H1 (cell line): Measurements from ENCODE around the gene ALOX5. TPM values are rescaled to one million over a fixed set of nuclear protein-coding genes. Genes with fewer than 3 reads are reported as not detected.
A peak's percentile ranks its signal among the peaks of the same experiment; 100 is the strongest.

Experiments
- CTCF ChIA-PET: fragments of 300-600 bp; sonication (Branson Sonifier 250); formaldehyde crosslinking; loops from one replicate; lab custom pipeline; 2021; ENCODE audit not compliant: partially characterized antibody; lab: Charles Lee
- POLR2A ChIA-PET: fragments of 300-600 bp; sonication (Branson Sonifier 250); formaldehyde crosslinking; loops from one replicate; lab custom pipeline; 2021; ENCODE audit warnings: inconsistent platforms; ENCODE audit not compliant: partially characterized antibody; lab: Charles Lee
- DNase-seq, 2 experiments: peaks; one replicate each; pipeline versions ENCODE4 v3.0.0 to v3.0.0-alpha.2; 2010 to 2022; ENCODE audit warnings: low spot score in 2 of 2, low read depth in 1 of 2, mixed read lengths in 1 of 2
- FAIRE-seq: peaks from 2 replicates; lab custom pipeline; 2011; peaks lifted over from hg19 to GRCh38; lab: Jason Lieb, UNC
- H2AFZ ChIP-seq: 2 replicates; pipeline ENCODE4 v1.8.1; 2012; ENCODE audit warnings: low read length, inconsistent platforms
- H2AK5ac ChIP-seq: 2 replicates; pipeline ENCODE4 v1.6.1; 2013; ENCODE audit warnings: low read depth, low read length
- H2BK120ac ChIP-seq: replicated peaks from 2 replicates; pipeline ENCODE3; 2013; ENCODE audit warnings: low read depth, low read length, inconsistent platforms
- H2BK12ac ChIP-seq: 2 replicates; pipeline ENCODE4 v1.6.1; 2013; ENCODE audit warnings: low read depth, low read length
- H2BK15ac ChIP-seq: 2 replicates; pipeline ENCODE4 v1.6.1; 2013; ENCODE audit warnings: low read length
- H2BK20ac ChIP-seq: 2 replicates; pipeline ENCODE4 v1.6.1; 2013; ENCODE audit warnings: low read length
- H2BK5ac ChIP-seq: 2 replicates; pipeline ENCODE4 v1.6.1; 2013; ENCODE audit warnings: low read depth, low read length
- H3K14ac ChIP-seq: 2 replicates; pipeline ENCODE4 v1.6.1; 2013; ENCODE audit warnings: inconsistent platforms; ENCODE audit not compliant: insufficient read length
- H3K18ac ChIP-seq: 2 replicates; pipeline ENCODE4 v1.6.1; 2013; ENCODE audit warnings: low read length; ENCODE audit errors: extremely low read depth
- H3K23ac ChIP-seq: 2 replicates; pipeline ENCODE4 v1.6.1; 2013; ENCODE audit warnings: inconsistent platforms; ENCODE audit not compliant: insufficient read length
- H3K23me2 ChIP-seq: 2 replicates; pipeline ENCODE4 v1.6.1; 2013; ENCODE audit warnings: low read depth, low read length
- H3K27ac ChIP-seq: 2 replicates; pipeline ENCODE4 v1.6.1; 2011; ENCODE audit warnings: low read depth, low read length, inconsistent platforms
- H3K27me3 ChIP-seq, 4 experiments: replicated peaks in 1 of 4; 1 replicate in 1 of 4; 2 replicates in 3 of 4; pipeline versions ENCODE4 v1.6.1 to v1.8.1; 2011 to 2013; ENCODE audit warnings: low read length in 3 of 4, mild to moderate bottlenecking in 3 of 4, inconsistent platforms in 2 of 4, mixed read lengths in 2 of 4, moderate library complexity in 1 of 4; ENCODE audit not compliant: control insufficient read depth in 3 of 4, insufficient read depth in 3 of 4; ENCODE audit errors: extremely low read depth in 1 of 4
- H3K36me3 ChIP-seq, 4 experiments: 2 replicates each; pipeline versions ENCODE4 v1.6.1 to v1.8.1; 2011 to 2013; ENCODE audit warnings: mild to moderate bottlenecking in 4 of 4, low read length in 3 of 4, moderate library complexity in 2 of 4, control low read depth in 1 of 4, inconsistent platforms in 1 of 4; ENCODE audit not compliant: insufficient read depth in 4 of 4, control insufficient read depth in 2 of 4
- H3K4ac ChIP-seq: replicated peaks from 2 replicates; pipeline ENCODE3; 2013; ENCODE audit warnings: low read length, low read depth, mixed read lengths, inconsistent platforms; ENCODE audit not compliant: insufficient read length
- H3K4me1 ChIP-seq, 4 experiments: replicated peaks in 1 of 4; 1 replicate in 1 of 4; 2 replicates in 3 of 4; pipeline versions ENCODE4 v1.6.1 to v1.8.1; 2011 to 2013; ENCODE audit warnings: low read length in 3 of 4, inconsistent platforms in 2 of 4, mixed read lengths in 1 of 4; ENCODE audit not compliant: insufficient read depth in 4 of 4, control insufficient read depth in 3 of 4
- H3K4me2 ChIP-seq, 2 experiments: 2 replicates each; pipeline versions ENCODE4 v1.6.1 to v1.8.1; 2011 to 2013; ENCODE audit warnings: low read depth in 2 of 2, low read length in 2 of 2, control low read depth in 1 of 2, inconsistent platforms in 1 of 2, mild to moderate bottlenecking in 1 of 2; ENCODE audit not compliant: insufficient read depth in 1 of 2
- H3K4me3 ChIP-seq, 4 experiments: fragments of 200-600, 300-600 bp in 1 of 4; sonication (generic), shearing (Covaris generic), sonication (Bioruptor Twin) in 1 of 4; 2 replicates each; pipeline versions ENCODE4 v1.5.1 to v1.8.1; 2011 to 2016; ENCODE audit warnings: low read length in 4 of 4, low read depth in 3 of 4, control low read depth in 2 of 4, inconsistent platforms in 2 of 4, mild to moderate bottlenecking in 2 of 4, mixed read lengths in 1 of 4, moderate library complexity in 1 of 4; ENCODE audit not compliant: insufficient read depth in 2 of 4; ENCODE audit errors: extremely low read depth in 1 of 4
- H3K56ac ChIP-seq: replicated peaks from 2 replicates; pipeline ENCODE3; 2013; ENCODE audit warnings: low read depth, mild to moderate bottlenecking, mixed read lengths, low read length, inconsistent platforms; ENCODE audit not compliant: insufficient read length
- H3K79me1 ChIP-seq: 2 replicates; pipeline ENCODE4 v1.6.1; 2013; ENCODE audit warnings: low read depth, low read length, control low read depth
- H3K79me2 ChIP-seq, 2 experiments: 2 replicates each; pipeline versions ENCODE4 v1.6.1 to v1.8.1; 2012 to 2013; ENCODE audit warnings: low read length in 2 of 2, mild to moderate bottlenecking in 2 of 2, inconsistent platforms in 1 of 2; ENCODE audit not compliant: insufficient read depth in 2 of 2, control insufficient read depth in 1 of 2
- H3K9ac ChIP-seq, 4 experiments: replicated peaks in 1 of 4; 1 replicate in 1 of 4; 2 replicates in 3 of 4; pipeline versions ENCODE4 v1.6.1 to v1.8.1; 2011 to 2013; ENCODE audit warnings: low read depth in 3 of 4, low read length in 3 of 4, control low read depth in 2 of 4, mild to moderate bottlenecking in 2 of 4, moderate library complexity in 2 of 4, inconsistent platforms in 1 of 4; ENCODE audit errors: extremely low read depth in 1 of 4
- H3K9me3 ChIP-seq, 2 experiments: 2 replicates each; pipeline versions ENCODE4 v1.6.1 to v1.8.1; 2012 to 2013; ENCODE audit warnings: mild to moderate bottlenecking in 2 of 2, moderate library complexity in 2 of 2, control low read depth in 1 of 2, inconsistent platforms in 1 of 2, low read depth in 1 of 2, low read length in 1 of 2, mixed read lengths in 1 of 2; ENCODE audit not compliant: insufficient read depth in 2 of 2
- H4K20me1 ChIP-seq, 2 experiments: replicated peaks in 1 of 2; 2 replicates each; pipeline versions ENCODE3 to v1.8.1; 2011 to 2013; ENCODE audit warnings: inconsistent platforms in 2 of 2, low read length in 2 of 2, mild to moderate bottlenecking in 1 of 2; ENCODE audit not compliant: insufficient read depth in 2 of 2, control insufficient read depth in 1 of 2
- H4K5ac ChIP-seq: 2 replicates; pipeline ENCODE4 v1.6.1; 2013; ENCODE audit warnings: low read length, low read depth, mixed read lengths, inconsistent platforms; ENCODE audit not compliant: insufficient read length
- H4K8ac ChIP-seq: 2 replicates; pipeline ENCODE4 v1.8.0; 2013; ENCODE audit warnings: mild to moderate bottlenecking, moderate library complexity, low read length, inconsistent platforms; ENCODE audit not compliant: insufficient read depth; ENCODE audit errors: extremely low read depth
- H4K91ac ChIP-seq: replicated peaks from 2 replicates; pipeline ENCODE3; 2013; ENCODE audit warnings: low read length, mixed read lengths, inconsistent platforms; ENCODE audit not compliant: insufficient read length
- KDM1A ChIP-seq: fragments of 200-600, 300-600 bp; sonication (generic); IDR thresholded peaks from 2 replicates; pipeline ENCODE4 v1.7.1; 2016; ENCODE audit warnings: mild to moderate bottlenecking, low read length, borderline replicate concordance
- TAF7 ChIP-seq: optimal IDR thresholded peaks from 2 replicates; pipeline ENCODE3; 2011; ENCODE audit warnings: low read depth, mild to moderate bottlenecking, inconsistent platforms, low read length, moderate library complexity, borderline replicate concordance
- YY1 ChIP-seq: IDR thresholded peaks from 2 replicates; pipeline ENCODE4 v1.6.1; 2011; ENCODE audit warnings: low read depth, mild to moderate bottlenecking, low read length
- WGBS, 2 experiments: shearing (Covaris generic) in 1 of 2; methylation state at CpG; one replicate each; pipeline versions ENCODE4 v1.1.6 to v1.1.7; 2013 to 2015; ENCODE audit warnings: low lambda C conversion rate in 2 of 2, mixed read lengths in 2 of 2, inconsistent platforms in 1 of 2, low coverage in 1 of 2, missing lambda C conversion rate in 1 of 2; ENCODE audit not compliant: insufficient replicate concordance in 2 of 2, insufficient coverage in 1 of 2, insufficient read length in 1 of 2; ENCODE audit errors: extremely low coverage in 1 of 2, missing lambda C conversion rate in 1 of 2; 5-methylcytosine and 5-hydroxymethylcytosine counted together
- polyA plus RNA-seq, 7 experiments: library from polyadenylated mRNA; depleted of rRNA in 3 of 7; stranded (reverse) in 5 of 7; unstranded in 2 of 7; fragments of >200 nt in 5 of 7; fragments of 200-250 nt in 2 of 7; gene quantifications; 1 replicate in 5 of 7; 2 replicates in 1 of 7; 4 replicates in 1 of 7; pipeline versions ENCODE4 v1.2.1 to v1.2.3, GENCODE V29; 2011 to 2013; ENCODE audit warnings: missing spikeins in 2 of 7, mixed read lengths in 2 of 7
- total RNA-seq: library from RNA; stranded (reverse); fragmentation: NEBNext Ultra II Directional; extraction: Animal tissue kit (Norgen Biotek cat#: 25700); gene quantifications from 2 replicates; pipeline ENCODE4 v1.2.1, GENCODE V29; 2021
- TF ChIP-seq, protein P1 (sequence below), 3 experiments: IDR thresholded peaks; 1 replicate in 2 of 3; 2 replicates in 1 of 3; pipeline versions ENCODE4 v1.5.1 to v1.6.1; 2011; ENCODE audit warnings: low read length in 3 of 3, mild to moderate bottlenecking in 3 of 3, inconsistent platforms in 2 of 3, low read depth in 1 of 3, moderate library complexity in 1 of 3; ENCODE audit not compliant: insufficient read depth in 1 of 3; ENCODE audit errors: control extremely low read depth in 1 of 3

The ALOX5 gene
- total and polyA plus RNA-seq, 2 of the 8 experiments (the other 6 are each of a cell fraction or from before 2014, with no cell fraction given): 1.6 to 3.8 TPM

DNA sequence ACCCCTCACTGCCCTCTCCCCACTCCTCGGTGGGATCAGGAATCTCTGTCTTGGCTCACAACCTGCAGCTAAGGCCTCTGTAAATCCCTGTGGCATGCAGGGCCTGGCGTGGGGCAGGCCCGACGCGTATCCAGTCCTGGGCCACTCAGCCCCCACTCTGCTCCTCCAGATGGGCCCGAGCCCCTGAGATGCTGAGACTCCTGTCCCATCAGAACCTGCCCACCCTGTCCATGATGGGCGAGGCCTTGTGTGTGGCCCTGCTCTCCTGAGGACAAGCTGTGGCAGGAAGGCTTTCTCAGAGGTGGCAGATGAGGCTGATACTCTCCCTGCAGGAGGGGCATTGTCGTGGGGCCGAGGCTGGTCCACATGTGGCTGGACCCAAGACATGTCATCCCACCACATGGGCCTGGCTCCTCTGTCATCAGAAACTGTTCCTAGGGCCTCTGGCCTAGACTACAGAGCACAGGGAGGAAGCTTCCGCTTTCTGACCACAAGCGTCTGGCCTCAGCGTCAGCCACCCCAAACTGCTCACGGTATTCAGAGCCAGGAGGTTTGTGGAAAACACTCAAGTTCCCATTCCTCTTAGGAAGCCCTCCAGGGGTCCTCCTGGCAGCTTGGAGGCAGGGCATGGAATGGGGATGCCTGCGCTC is 6.0 kb downstream of the ALOX5 start:
- FAIRE-seq (no peak), DNase-seq (no peak)
- H2BK120ac ChIP-seq: no peak overlapping the region
- H3K56ac ChIP-seq: no peak overlapping the region
- no peaks in the 10 kb centered on the region for H3K9me3 ChIP-seq
- H3K9ac ChIP-seq: no peak overlapping the region
- no peak overlapping the region for H2AK5ac ChIP-seq
- no peak overlapping the region for H2BK20ac ChIP-seq
- H3K27ac ChIP-seq: no peak overlapping the region
- H2AFZ ChIP-seq: no peak overlapping the region
- H4K5ac ChIP-seq: no peak overlapping the region
- H3K18ac ChIP-seq: no peak overlapping the region
- no peak overlapping the region for H3K4me2 ChIP-seq
- H3K36me3 ChIP-seq: no peaks in the 10 kb centered on the region
- H3K4me3 ChIP-seq: no peak overlapping the region
- ChIA-PET POLR2A (no interaction called here), CTCF (interaction anchor here (0.6 to 2.3 kb wide), 2 partner anchors 128 to 145 kb away, joined by 3 to 5 read pairs; no protein-coding TSS in a partner anchor)
- peak overlapping the region; percentile 27; the same call in 1 of the 2 replicates for H2BK12ac ChIP-seq
- no peaks in the 10 kb centered on the region; a peak in 1 of 7 replicates for H3K4me1 ChIP-seq
- WGBS, 2 experiments: 89% methylated on average over 12 of the region's 14 CpGs; no CpG with 5 or more reads in 1 of the 2 experiments
- no peak overlapping the region for H2BK5ac ChIP-seq
- H4K20me1 ChIP-seq: no peaks in the 10 kb centered on the region
- H3K27me3 ChIP-seq: peaks cover 0 to 7% (median 6%) of the 10 kb centered on the region in 4 experiments; a peak in 6 of 7 replicates
- H3K14ac ChIP-seq: no peak overlapping the region
- no peaks in the 10 kb centered on the region for H3K79me2 ChIP-seq
- no peaks in the 10 kb centered on the region for H3K79me1 ChIP-seq
- TF ChIP-seq YY1: no peak
- TF ChIP-seq, protein P1, sequence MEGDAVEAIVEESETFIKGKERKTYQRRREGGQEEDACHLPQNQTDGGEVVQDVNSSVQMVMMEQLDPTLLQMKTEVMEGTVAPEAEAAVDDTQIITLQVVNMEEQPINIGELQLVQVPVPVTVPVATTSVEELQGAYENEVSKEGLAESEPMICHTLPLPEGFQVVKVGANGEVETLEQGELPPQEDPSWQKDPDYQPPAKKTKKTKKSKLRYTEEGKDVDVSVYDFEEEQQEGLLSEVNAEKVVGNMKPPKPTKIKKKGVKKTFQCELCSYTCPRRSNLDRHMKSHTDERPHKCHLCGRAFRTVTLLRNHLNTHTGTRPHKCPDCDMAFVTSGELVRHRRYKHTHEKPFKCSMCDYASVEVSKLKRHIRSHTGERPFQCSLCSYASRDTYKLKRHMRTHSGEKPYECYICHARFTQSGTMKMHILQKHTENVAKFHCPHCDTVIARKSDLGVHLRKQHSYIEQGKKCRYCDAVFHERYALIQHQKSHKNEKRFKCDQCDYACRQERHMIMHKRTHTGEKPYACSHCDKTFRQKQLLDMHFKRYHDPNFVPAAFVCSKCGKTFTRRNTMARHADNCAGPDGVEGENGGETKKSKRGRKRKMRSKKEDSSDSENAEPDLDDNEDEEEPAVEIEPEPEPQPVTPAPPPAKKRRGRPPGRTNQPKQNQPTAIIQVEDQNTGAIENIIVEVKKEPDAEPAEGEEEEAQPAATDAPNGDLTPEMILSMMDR (IDR thresholded peaks at IDR 0.05; ENCODE audit: control extremely low read depth in 1 of 3, insufficient read depth in 1 of 3, low read depth in 1 of 3, low read length in 3 of 3): no peak
- no peak for TF ChIP-seq KDM1A
- no peak for TF ChIP-seq TAF7
- TF ChIP-seq, all 59 proteins: peak for 0
- H3K23ac ChIP-seq: no peak overlapping the region
- H2BK15ac ChIP-seq: no peak overlapping the region
- H4K91ac ChIP-seq: no peak overlapping the region
- H4K8ac ChIP-seq: 0 out of 2 replicates have a peak overlapping the region, but pooled peaks have one; percentile 57
- no peak overlapping the region for H3K4ac ChIP-seq
- H3K23me2 ChIP-seq: no peaks in the 10 kb centered on the region; the same call in 1 of the 2 replicates
